Measurements from ENCODE around the gene PRKD3.

Gene PRKD3

DNA sequence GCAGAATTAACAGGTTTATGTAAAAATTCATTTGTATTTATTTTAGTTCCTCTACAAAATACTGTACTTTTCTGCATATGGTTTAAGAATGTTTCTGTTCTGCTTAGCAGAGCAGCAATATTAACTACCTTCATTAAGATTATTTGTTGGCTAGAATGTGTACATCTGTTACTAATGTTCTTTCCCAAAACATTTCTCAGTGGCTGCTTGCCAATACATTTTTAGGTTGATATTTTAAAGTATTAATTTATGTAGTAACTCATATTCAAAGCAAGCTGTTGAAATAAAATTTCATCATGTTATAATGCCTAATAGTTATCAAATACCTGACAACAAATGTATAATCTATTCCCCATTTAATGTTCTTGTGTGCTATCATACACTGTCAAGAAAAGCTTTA lies 40.3 kb downstream of the PRKD3 start:
- no peak overlapping the region for H3K4me3 ChIP-seq (replicated peaks; ENCODE audit: low read depth, low read length)
- TF ChIP-seq, protein P1, sequence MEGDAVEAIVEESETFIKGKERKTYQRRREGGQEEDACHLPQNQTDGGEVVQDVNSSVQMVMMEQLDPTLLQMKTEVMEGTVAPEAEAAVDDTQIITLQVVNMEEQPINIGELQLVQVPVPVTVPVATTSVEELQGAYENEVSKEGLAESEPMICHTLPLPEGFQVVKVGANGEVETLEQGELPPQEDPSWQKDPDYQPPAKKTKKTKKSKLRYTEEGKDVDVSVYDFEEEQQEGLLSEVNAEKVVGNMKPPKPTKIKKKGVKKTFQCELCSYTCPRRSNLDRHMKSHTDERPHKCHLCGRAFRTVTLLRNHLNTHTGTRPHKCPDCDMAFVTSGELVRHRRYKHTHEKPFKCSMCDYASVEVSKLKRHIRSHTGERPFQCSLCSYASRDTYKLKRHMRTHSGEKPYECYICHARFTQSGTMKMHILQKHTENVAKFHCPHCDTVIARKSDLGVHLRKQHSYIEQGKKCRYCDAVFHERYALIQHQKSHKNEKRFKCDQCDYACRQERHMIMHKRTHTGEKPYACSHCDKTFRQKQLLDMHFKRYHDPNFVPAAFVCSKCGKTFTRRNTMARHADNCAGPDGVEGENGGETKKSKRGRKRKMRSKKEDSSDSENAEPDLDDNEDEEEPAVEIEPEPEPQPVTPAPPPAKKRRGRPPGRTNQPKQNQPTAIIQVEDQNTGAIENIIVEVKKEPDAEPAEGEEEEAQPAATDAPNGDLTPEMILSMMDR (IDR thresholded peaks at IDR 0.05; ENCODE audit: low read length, missing control alignments): no peak
- DNase-seq (ENCODE audit: low read depth): peak; percentile 45

DNA sequence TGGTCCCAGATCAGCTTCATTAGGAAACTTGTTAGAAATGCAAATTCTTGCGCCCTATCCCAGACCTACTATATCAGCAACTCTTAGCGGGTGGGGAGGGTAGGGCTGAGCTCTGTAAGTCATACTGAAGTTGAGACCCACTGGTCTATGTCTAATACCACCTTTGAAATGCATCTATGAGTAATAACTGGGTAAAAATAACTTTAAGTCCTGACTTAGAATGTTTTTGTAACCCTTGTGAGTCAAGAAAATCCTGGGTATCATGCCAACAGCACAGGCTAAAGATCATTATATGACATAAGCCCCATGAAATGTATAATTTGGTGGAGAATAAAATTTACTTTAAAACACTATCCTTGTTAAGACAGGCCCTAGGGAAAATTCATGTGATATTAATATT lies 41.4 kb downstream of the PRKD3 start:
- H3K4me3 ChIP-seq (replicated peaks; ENCODE audit: low read depth, low read length): no peak overlapping the region
- TF ChIP-seq, protein P1 (IDR thresholded peaks at IDR 0.05; ENCODE audit: low read length, missing control alignments): no peak
- peak; percentile 90 for DNase-seq (ENCODE audit: low read depth)

DNA sequence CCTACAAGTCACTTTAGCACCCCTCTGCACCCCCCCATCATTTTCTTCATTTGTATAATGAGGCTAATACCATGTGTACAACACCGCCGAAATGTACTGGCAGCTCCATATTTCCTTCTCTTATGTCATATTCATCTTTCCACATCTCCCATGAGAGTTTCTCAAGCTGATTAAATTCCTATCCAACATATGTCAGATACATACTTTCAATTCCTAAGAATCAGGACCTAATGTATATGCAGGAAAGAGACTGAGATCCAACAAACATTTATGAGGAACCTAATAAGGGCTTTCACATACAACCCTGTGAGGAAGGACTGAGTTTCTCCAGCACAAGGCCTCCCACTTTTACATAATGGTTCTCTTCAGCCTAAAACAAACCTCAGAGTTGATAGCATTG lies 41.9 kb downstream of the PRKD3 start:
- H3K4me3 ChIP-seq (replicated peaks; ENCODE audit: low read depth, low read length): no peak overlapping the region
- TF ChIP-seq, protein P1 (IDR thresholded peaks at IDR 0.05; ENCODE audit: low read length, missing control alignments): no peak
- DNase-seq (ENCODE audit: low read depth): peak; percentile 71

DNA sequence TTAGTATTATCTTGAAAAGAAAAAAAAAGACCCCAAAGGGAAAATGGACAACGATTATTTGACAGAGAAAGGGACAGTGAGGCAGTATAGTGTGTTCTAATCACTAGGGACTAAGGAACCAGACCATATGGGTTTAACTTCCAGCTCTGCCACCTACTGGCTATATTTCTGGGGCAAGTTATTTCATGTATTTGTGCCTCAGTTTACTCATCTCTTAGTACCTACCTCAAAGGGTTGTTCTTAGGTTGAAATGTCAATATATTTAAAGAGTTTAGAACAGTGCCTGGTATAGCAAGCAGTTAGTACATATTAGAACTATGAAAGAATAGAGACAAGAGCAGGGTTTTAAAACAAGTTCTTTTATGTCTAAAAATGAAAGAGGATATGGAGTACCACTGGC lies 42.7 kb downstream of the PRKD3 start:
- H3K4me3 ChIP-seq (replicated peaks; ENCODE audit: low read depth, low read length): no peak overlapping the region
- DNase-seq (ENCODE audit: low read depth): no peak
- TF ChIP-seq, protein P1 (IDR thresholded peaks at IDR 0.05; ENCODE audit: low read length, missing control alignments): no peak

DNA sequence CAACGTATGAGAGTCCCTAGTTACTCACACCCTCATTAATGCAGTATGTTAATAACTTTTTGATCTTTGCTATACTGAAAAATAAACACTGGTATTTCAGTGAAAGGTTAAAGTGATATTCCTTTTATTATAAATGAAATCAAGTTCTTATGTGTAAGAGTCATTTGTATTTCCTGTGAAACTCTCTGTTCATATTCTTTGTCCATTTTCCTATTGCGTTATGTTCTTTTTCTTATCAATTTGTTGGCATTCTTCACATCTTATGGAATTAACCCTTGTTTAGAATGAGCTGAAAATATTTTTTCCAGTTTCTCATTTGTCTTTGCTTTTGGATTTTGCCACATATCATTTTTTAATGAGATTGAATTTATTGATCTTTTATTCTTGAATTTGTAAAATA lies 48.3 kb downstream of the PRKD3 start:
- TF ChIP-seq, protein P1 (IDR thresholded peaks at IDR 0.05; ENCODE audit: low read length, missing control alignments): no peak
- peak; percentile 60 for DNase-seq (ENCODE audit: low read depth)
- no peak overlapping the region for H3K4me3 ChIP-seq (replicated peaks; ENCODE audit: low read depth, low read length)
